ENCODE measurements around the gene ETV7. TPM values are rescaled to one million over a fixed set of nuclear protein-coding genes. Genes with fewer than 3 reads are reported as not detected.

ETV7 gene
- polyA plus RNA-seq, 3 donors = 0.10 to 2.2 (median 1.5) TPM

DNA sequence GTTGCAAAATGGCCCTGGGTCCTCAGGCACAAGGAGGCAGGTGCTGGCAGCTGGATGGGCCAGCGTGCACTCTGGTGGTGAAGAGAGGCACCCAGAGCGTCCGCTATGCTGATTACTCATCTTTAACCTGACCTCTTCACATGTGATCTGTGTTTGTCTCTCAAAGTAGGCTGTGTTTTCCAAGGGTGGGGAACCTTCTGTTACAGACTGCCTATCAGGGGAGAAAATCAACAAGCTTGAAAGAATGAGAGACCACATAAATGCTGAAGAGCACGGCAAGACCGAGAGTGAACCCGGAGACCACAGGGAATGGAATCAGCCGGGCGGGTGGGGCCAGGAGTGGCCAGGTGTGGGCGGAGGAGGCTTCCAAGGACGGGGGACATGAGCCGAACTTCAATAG lies 67.0 kb downstream of the ETV7 start:
- H3K27ac Mint-ChIP-seq = no peak overlapping the region
- H3K9me3 Mint-ChIP-seq = no peaks in the 10 kb centered on the region
- no peaks in the 10 kb centered on the region for H3K4me1 ChIP-seq (ENCODE audit: control insufficient read depth in 1 of 2, insufficient read depth in 2 of 2, low read length in 2 of 2)
- H2AFZ ChIP-seq (ENCODE audit: insufficient read depth, low read depth, low read length, poor library complexity, severe bottlenecking) = no peak overlapping the region
- no peaks in the 10 kb centered on the region for H3K9me3 ChIP-seq (replicated peaks in 1 of 2; ENCODE audit: control insufficient read depth in 1 of 2, insufficient read depth in 1 of 2, low read length in 2 of 2)
- H3K27ac ChIP-seq (ENCODE audit: low read depth in 1 of 2, low read length in 2 of 2) = no peak overlapping the region
- no peak overlapping the region for H3K4me2 ChIP-seq (replicated peaks; ENCODE audit: extremely low read depth, low read length, poor library complexity, severe bottlenecking)
- intact Hi-C loops (cut with micrococcal nuclease) = no loop called here
- H3K79me2 ChIP-seq (ENCODE audit: insufficient read depth, low read length) = no peaks in the 10 kb centered on the region
- no peaks in the 10 kb centered on the region for H4K20me1 ChIP-seq (ENCODE audit: insufficient read depth, low read length)
- no peak for DNase-seq
- H3K4me3 ChIP-seq (replicated peaks in 1 of 3; ENCODE audit: low read depth in 2 of 3, low read length in 3 of 3) = no peak overlapping the region
- peaks cover 0 to 1% (median 0%) of the 10 kb centered on the region in 3 donors for H3K27me3 Mint-ChIP-seq (ENCODE audit: low read depth in 3 of 3)
- no peaks in the 10 kb centered on the region for H3K36me3 Mint-ChIP-seq
- H3K4me1 Mint-ChIP-seq = peaks cover 2% of the 10 kb centered on the region
- H3K27me3 ChIP-seq (ENCODE audit: control insufficient read depth in 2 of 2, insufficient read depth in 2 of 2, low read length in 2 of 2) = no peaks in the 10 kb centered on the region
- no peaks in the 10 kb centered on the region for H3K36me3 ChIP-seq (replicated peaks in 1 of 2; ENCODE audit: control insufficient read depth in 1 of 2, insufficient read depth in 2 of 2, low read length in 2 of 2)
- H3K4me3 Mint-ChIP-seq = no peak overlapping the region
- WGBS (ENCODE audit: insufficient coverage) = 98% methylated on average over 5 of the region's 11 CpGs
- TF ChIP-seq, protein P1, sequence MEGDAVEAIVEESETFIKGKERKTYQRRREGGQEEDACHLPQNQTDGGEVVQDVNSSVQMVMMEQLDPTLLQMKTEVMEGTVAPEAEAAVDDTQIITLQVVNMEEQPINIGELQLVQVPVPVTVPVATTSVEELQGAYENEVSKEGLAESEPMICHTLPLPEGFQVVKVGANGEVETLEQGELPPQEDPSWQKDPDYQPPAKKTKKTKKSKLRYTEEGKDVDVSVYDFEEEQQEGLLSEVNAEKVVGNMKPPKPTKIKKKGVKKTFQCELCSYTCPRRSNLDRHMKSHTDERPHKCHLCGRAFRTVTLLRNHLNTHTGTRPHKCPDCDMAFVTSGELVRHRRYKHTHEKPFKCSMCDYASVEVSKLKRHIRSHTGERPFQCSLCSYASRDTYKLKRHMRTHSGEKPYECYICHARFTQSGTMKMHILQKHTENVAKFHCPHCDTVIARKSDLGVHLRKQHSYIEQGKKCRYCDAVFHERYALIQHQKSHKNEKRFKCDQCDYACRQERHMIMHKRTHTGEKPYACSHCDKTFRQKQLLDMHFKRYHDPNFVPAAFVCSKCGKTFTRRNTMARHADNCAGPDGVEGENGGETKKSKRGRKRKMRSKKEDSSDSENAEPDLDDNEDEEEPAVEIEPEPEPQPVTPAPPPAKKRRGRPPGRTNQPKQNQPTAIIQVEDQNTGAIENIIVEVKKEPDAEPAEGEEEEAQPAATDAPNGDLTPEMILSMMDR (IDR thresholded peaks at IDR 0.05) = no peak
- no peak overlapping the region for H3K9ac ChIP-seq (ENCODE audit: insufficient read depth, low read length, poor library complexity, severe bottlenecking)

DNA sequence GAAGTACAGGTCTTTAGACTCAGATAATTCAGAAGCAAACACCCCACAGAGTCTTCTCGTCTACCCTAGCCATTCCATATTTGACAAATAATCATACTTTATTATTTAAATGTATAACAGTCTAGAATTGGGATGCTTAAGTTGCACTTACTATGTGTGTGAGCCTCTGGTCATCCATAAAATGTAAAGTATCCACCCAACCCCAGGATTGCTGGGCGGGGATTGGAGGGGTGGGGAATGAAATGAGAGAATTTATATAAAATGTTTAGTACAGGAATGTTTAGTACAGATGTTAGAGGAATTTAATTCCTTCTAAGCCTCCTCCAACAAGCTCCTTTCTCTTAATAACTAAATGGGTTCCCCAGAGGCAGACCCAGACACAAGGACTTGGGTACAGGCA lies 67.6 kb downstream of the ETV7 start:
- H3K36me3 Mint-ChIP-seq = no peaks in the 10 kb centered on the region
- H3K27me3 ChIP-seq (ENCODE audit: control insufficient read depth in 2 of 2, insufficient read depth in 2 of 2, low read length in 2 of 2) = no peaks in the 10 kb centered on the region
- H3K9ac ChIP-seq (ENCODE audit: insufficient read depth, low read length, poor library complexity, severe bottlenecking) = no peak overlapping the region
- H3K27me3 Mint-ChIP-seq (ENCODE audit: low read depth in 3 of 3) = peaks cover 0 to 1% (median 0%) of the 10 kb centered on the region in 3 donors
- H2AFZ ChIP-seq (ENCODE audit: insufficient read depth, low read depth, low read length, poor library complexity, severe bottlenecking) = no peak overlapping the region
- H3K79me2 ChIP-seq (ENCODE audit: insufficient read depth, low read length) = no peaks in the 10 kb centered on the region
- no peak for DNase-seq
- H3K9me3 Mint-ChIP-seq = no peaks in the 10 kb centered on the region
- H3K4me1 ChIP-seq (ENCODE audit: control insufficient read depth in 1 of 2, insufficient read depth in 2 of 2, low read length in 2 of 2) = no peaks in the 10 kb centered on the region
- intact Hi-C loops (cut with micrococcal nuclease) = no loop called here
- H4K20me1 ChIP-seq (ENCODE audit: insufficient read depth, low read length) = no peaks in the 10 kb centered on the region
- WGBS (ENCODE audit: insufficient coverage) = no CpG with 5 or more reads among the region's 2 CpGs
- no peak overlapping the region for H3K4me2 ChIP-seq (replicated peaks; ENCODE audit: extremely low read depth, low read length, poor library complexity, severe bottlenecking)
- peaks cover 2% of the 10 kb centered on the region for H3K4me1 Mint-ChIP-seq
- no peaks in the 10 kb centered on the region for H3K36me3 ChIP-seq (replicated peaks in 1 of 2; ENCODE audit: control insufficient read depth in 1 of 2, insufficient read depth in 2 of 2, low read length in 2 of 2)
- TF ChIP-seq, protein P1 (IDR thresholded peaks at IDR 0.05) = no peak
- H3K27ac Mint-ChIP-seq = no peak overlapping the region
- H3K27ac ChIP-seq (ENCODE audit: low read depth in 1 of 2, low read length in 2 of 2) = no peak overlapping the region
- H3K9me3 ChIP-seq (replicated peaks in 1 of 2; ENCODE audit: control insufficient read depth in 1 of 2, insufficient read depth in 1 of 2, low read length in 2 of 2) = no peaks in the 10 kb centered on the region
- no peak overlapping the region for H3K4me3 Mint-ChIP-seq
- no peak overlapping the region for H3K4me3 ChIP-seq (replicated peaks in 1 of 3; ENCODE audit: low read depth in 2 of 3, low read length in 3 of 3)

All from CD14-positive monocyte (primary cell).